ENCODE measurements around the gene POLR2E. TPM values are rescaled to one million over a fixed set of nuclear protein-coding genes. Genes with fewer than 3 reads are reported as not detected.

POLR2E gene
- total RNA-seq: 100 to 1,000 TPM; 271 to 282 TPM

DNA sequence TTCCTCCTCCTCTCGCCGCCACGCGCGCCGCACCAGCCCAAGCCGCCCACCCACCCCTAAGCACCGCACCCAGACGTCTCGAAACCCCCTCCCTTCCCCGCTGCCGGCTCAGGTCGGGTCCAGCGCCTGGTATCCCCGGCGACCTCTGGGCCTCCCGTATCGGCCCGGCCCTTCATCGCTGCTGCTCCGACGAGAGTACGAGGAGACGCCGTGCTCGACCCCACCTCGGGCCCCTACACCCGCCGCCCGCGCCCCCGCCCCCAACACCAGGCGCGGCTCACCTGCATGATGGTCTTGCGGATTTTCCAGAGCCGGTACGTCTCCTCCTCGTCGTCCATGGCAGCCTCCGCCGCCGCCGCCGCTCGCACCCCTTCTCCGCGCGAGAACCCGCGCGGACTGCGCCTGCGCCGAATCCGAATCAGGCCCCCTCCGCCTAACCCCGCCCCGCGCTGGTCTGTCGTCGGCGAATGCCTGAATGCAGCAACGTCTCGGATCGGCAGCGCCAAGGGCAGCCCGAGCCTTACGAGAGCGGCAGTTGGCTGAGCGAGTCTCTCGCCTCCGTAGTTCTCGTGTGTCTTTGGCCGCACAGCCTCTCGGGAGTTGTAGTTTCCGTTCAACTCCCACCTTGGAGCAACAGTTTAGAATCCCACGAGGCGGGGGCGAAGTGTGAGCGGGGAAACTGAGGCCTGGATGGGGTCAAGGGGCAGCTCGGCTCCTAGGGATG is at the start of gene POLR2E:
POLR2E (minus strand) TSS at position 398 of the 724 bp plus-strand sequence; CDS start at position 338, 60 bp downstream.
- peak within 1 kb of the TSS; percentile 87 for H3K27ac Mint-ChIP-seq
- intact Hi-C loops (cut with micrococcal nuclease): no loop called here
- TF ChIP-seq, protein P1, sequence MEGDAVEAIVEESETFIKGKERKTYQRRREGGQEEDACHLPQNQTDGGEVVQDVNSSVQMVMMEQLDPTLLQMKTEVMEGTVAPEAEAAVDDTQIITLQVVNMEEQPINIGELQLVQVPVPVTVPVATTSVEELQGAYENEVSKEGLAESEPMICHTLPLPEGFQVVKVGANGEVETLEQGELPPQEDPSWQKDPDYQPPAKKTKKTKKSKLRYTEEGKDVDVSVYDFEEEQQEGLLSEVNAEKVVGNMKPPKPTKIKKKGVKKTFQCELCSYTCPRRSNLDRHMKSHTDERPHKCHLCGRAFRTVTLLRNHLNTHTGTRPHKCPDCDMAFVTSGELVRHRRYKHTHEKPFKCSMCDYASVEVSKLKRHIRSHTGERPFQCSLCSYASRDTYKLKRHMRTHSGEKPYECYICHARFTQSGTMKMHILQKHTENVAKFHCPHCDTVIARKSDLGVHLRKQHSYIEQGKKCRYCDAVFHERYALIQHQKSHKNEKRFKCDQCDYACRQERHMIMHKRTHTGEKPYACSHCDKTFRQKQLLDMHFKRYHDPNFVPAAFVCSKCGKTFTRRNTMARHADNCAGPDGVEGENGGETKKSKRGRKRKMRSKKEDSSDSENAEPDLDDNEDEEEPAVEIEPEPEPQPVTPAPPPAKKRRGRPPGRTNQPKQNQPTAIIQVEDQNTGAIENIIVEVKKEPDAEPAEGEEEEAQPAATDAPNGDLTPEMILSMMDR (IDR thresholded peaks at IDR 0.05): no peak
- no peaks in the 10 kb centered on the region for H3K27me3 Mint-ChIP-seq
- H3K36me3 Mint-ChIP-seq (ENCODE audit: low read depth): peaks cover 31% of the 10 kb centered on the region
- peaks cover 3% of the 10 kb centered on the region for H3K9me3 Mint-ChIP-seq
- peaks cover 64% of the 10 kb centered on the region for H3K4me1 Mint-ChIP-seq (ENCODE audit: low read depth)
- DNase-seq: peak; percentile 97
- ChIA-PET CTCF (interaction anchor here (1.0 to 1.8 kb wide), 3 partner anchors 18 to 30 kb away, joined by 3 to 6 read pairs (median 4); no protein-coding TSS in a partner anchor), POLR2A (interaction anchor here (0.9 to 4.8 kb wide), 7 partner anchors 13 to 143 kb away, joined by 3 to 72 read pairs (median 4); partner anchors contain the start of genes ARHGAP45 and CBARP)
- H3K4me3 Mint-ChIP-seq: peak within 1 kb of the TSS; percentile 90
- peak; percentile 94 for ATAC-seq

DNA sequence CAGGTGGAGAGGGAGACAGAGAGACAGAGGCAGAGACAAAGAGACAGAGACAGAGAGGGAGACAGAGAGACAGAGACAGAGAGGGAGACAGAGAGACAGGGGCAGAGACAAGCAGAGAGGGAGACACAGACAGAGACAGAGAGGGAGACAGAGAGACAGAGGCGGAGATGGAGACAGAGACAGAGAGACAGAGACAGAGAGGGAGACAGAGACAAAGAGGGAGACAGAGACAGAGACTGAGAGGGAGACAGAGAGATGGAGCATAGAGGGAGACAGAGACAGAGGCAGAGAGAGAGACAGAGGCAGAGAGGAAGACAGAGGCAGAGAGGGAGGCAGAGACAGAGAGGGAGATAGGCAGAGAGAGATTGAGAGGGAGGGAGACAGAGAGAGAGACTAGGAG is 49.6 kb upstream of the POLR2E start:
- TF ChIP-seq, protein P1 (IDR thresholded peaks at IDR 0.05): no peak
- peaks cover 15% of the 10 kb centered on the region for H3K36me3 Mint-ChIP-seq (ENCODE audit: low read depth)
- intact Hi-C loops (cut with micrococcal nuclease): no loop called here
- ATAC-seq: no peak
- H3K27ac Mint-ChIP-seq: peak overlapping the region; percentile 36
- H3K27me3 Mint-ChIP-seq: no peaks in the 10 kb centered on the region
- no peak for DNase-seq
- ChIA-PET CTCF (no interaction called here), POLR2A (no interaction called here)
- no peaks in the 10 kb centered on the region for H3K9me3 Mint-ChIP-seq
- H3K4me3 Mint-ChIP-seq: no peak overlapping the region
- H3K4me1 Mint-ChIP-seq (ENCODE audit: low read depth): no peaks in the 10 kb centered on the region

DNA sequence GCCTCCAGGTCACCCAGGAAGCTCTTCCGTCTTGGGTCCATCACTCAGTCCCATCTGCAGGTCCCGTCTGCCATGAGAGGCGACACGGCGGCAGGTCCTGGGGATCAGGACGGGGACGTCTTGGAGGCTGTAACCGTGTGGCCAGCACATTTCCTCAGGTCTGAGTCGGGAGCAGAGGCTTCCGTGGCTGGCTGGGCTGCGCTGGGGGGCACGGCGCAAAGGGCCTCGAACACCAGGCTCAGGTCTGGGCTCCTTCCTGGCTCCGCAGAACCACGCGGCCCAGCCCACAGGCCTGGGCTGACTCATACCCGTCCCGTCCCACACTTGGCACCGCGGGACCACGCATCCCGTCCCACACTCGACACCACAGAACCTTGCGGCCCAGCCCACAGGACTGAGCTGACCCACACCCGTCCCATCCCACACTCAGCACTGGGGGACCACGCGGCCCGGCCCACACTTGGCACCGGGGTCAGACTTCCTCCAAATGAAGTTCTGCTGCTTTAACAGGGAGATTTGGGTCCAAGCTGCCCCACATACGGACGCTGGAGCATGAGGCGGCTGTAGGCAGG is 48.7 kb upstream of the POLR2E start:
- peaks cover 21% of the 10 kb centered on the region for H3K36me3 Mint-ChIP-seq (ENCODE audit: low read depth)
- H3K27me3 Mint-ChIP-seq: no peaks in the 10 kb centered on the region
- no peak for ATAC-seq
- H3K9me3 Mint-ChIP-seq: no peaks in the 10 kb centered on the region
- POLR2A ChIA-PET: interaction anchor here (1.4 kb wide), 1 partner anchor 12 kb away, joined by 3 read pairs; no protein-coding TSS in a partner anchor
- intact Hi-C loops (cut with micrococcal nuclease): no loop called here
- no peaks in the 10 kb centered on the region for H3K4me1 Mint-ChIP-seq (ENCODE audit: low read depth)
- H3K27ac Mint-ChIP-seq: no peak overlapping the region
- DNase-seq: no peak
- CTCF ChIA-PET: no interaction called here
- TF ChIP-seq, protein P1 (IDR thresholded peaks at IDR 0.05): no peak
- H3K4me3 Mint-ChIP-seq: no peak overlapping the region

DNA sequence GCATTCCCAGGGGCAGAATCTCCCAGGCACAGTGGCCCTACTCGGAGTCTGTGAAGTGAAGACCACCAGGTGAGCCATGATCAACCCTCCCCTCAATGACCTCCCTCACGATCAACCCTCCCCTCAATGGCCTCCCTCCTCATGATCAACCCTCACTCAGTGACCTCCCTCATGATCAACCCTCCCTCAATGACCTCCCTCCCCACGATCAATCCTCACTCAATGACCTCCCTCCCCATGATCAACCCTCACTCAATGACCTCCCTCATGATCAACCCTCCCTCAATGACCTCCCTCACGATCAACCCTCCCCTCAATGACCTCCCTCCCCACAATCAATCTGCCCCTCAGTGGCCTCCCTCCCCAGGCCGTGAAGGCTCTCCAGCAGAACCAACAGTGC is 46.8 kb upstream of the POLR2E start:
- ChIA-PET POLR2A (interaction anchor here (1.2 kb wide), 1 partner anchor 11 kb away, joined by 3 read pairs; no protein-coding TSS in a partner anchor), CTCF (no interaction called here)
- TF ChIP-seq, protein P1 (IDR thresholded peaks at IDR 0.05): no peak
- H3K27me3 Mint-ChIP-seq: no peaks in the 10 kb centered on the region
- ATAC-seq (no peak), DNase-seq (no peak)
- intact Hi-C loops (cut with micrococcal nuclease): no loop called here
- H3K9me3 Mint-ChIP-seq: no peaks in the 10 kb centered on the region
- no peaks in the 10 kb centered on the region for H3K4me1 Mint-ChIP-seq (ENCODE audit: low read depth)
- H3K4me3 Mint-ChIP-seq: no peak overlapping the region
- H3K27ac Mint-ChIP-seq: no peak overlapping the region
- H3K36me3 Mint-ChIP-seq (ENCODE audit: low read depth): peaks cover 23% of the 10 kb centered on the region

Data from activated CD8-positive, alpha-beta T cell treated with anti-CD3 and anti-CD28 coated beads for 36 hours (primary cell).